Testis (tissue), 2 donors: Measurements from ENCODE around the gene GREB1.

Source experiments
- CTCF ChIP-seq, 3 experiments: fragments of 450-650 bp in 2 of 3; fragments of 200-600 bp in 1 of 3; sonication (generic) in 1 of 3; IDR thresholded peaks; one replicate each; pipeline ENCODE4 v1.5.1; 2016 to 2019; ENCODE audit warnings: antibody characterized with exemption in 3 of 3, mild to moderate bottlenecking in 2 of 3, moderate library complexity in 1 of 3
- POLR2A ChIP-seq: fragments of 450-650 bp; IDR thresholded peaks from one replicate; pipeline ENCODE4 v1.6.1; 2017; ENCODE audit warnings: antibody characterized with exemption, mild to moderate bottlenecking, moderate library complexity

GRCh38 chr2:11684894-11685460, 151.1 kb downstream of the GREB1 start:
- TF ChIP-seq CTCF (IDR thresholded peaks at IDR 0.05) (no peak), POLR2A (no peak)
